ENCODE results near the gene VANGL1. TPM values are rescaled to one million over a fixed set of nuclear protein-coding genes. Genes with fewer than 3 reads are reported as not detected.
A peak's percentile ranks its signal among the peaks of the same experiment; 100 is the strongest.

The VANGL1 gene
- total RNA-seq, 4 donors from 2014 or later: 17.7 to 33.6 (median 26.2) TPM

- TF ChIP-seq POLR2A (IDR thresholded peaks at IDR 0.05) (no peak), EP300 (IDR thresholded peaks at IDR 0.05) (no peak), CTCF (IDR thresholded peaks at IDR 0.05) (no peak), POLR2AphosphoS5 (IDR thresholded peaks at IDR 0.05) (no peak)
- peaks cover 12% of the 10 kb centered on the region for H3K4me1 ChIP-seq
- H3K27ac ChIP-seq: no peak overlapping the region
- 82% methylated on average over 12 of the region's 12 CpGs for WGBS
- no peaks in the 10 kb centered on the region for H3K27me3 ChIP-seq
- DNase-seq (ENCODE audit: low spot score in 2 of 2): no peak
- H3K4me3 ChIP-seq: no peak overlapping the region
- H3K9me3 ChIP-seq: no peaks in the 10 kb centered on the region
- no peaks in the 10 kb centered on the region for H3K36me3 ChIP-seq
Observed at GRCh38 chr1:115705085-115705951, 63.5 kb downstream of the VANGL1 start.

GRCh38 chr1:115705963-115706362, 64.2 kb downstream of the VANGL1 start:
- H3K27ac ChIP-seq: no peak overlapping the region
- no peaks in the 10 kb centered on the region for H3K9me3 ChIP-seq
- DNase-seq (ENCODE audit: low spot score in 2 of 2): no peak
- no peak for TF ChIP-seq CTCF (IDR thresholded peaks at IDR 0.05)
- no peak for TF ChIP-seq POLR2A (IDR thresholded peaks at IDR 0.05)
- no peak for TF ChIP-seq EP300 (IDR thresholded peaks at IDR 0.05)
- no peak for TF ChIP-seq POLR2AphosphoS5 (IDR thresholded peaks at IDR 0.05)
- no peaks in the 10 kb centered on the region for H3K27me3 ChIP-seq
- H3K4me1 ChIP-seq: peaks cover 14% of the 10 kb centered on the region
- 65% methylated on average over 9 of the region's 9 CpGs for WGBS
- H3K4me3 ChIP-seq: no peak overlapping the region
- H3K36me3 ChIP-seq: no peaks in the 10 kb centered on the region

GRCh38 chr1:115706587-115707425, 65.0 kb downstream of the VANGL1 start:
- no peak for DNase-seq (ENCODE audit: low spot score in 2 of 2)
- H3K27ac ChIP-seq: no peak overlapping the region
- H3K4me3 ChIP-seq: no peak overlapping the region
- H3K27me3 ChIP-seq: no peaks in the 10 kb centered on the region
- TF ChIP-seq EP300 (IDR thresholded peaks at IDR 0.05) (no peak), POLR2A (IDR thresholded peaks at IDR 0.05) (no peak), CTCF (IDR thresholded peaks at IDR 0.05) (peak; percentile 18 to 53), POLR2AphosphoS5 (IDR thresholded peaks at IDR 0.05) (no peak)
- H3K36me3 ChIP-seq: no peaks in the 10 kb centered on the region
- 53% methylated on average over 8 of the region's 8 CpGs for WGBS
- H3K4me1 ChIP-seq: peaks cover 22% of the 10 kb centered on the region
- no peaks in the 10 kb centered on the region for H3K9me3 ChIP-seq

- Histone ChIP-seq H3K27me3 (no peaks in the 10 kb centered on the region), H3K36me3 (no peaks in the 10 kb centered on the region), H3K9me3 (no peaks in the 10 kb centered on the region), H3K4me1 (peaks cover 42% of the 10 kb centered on the region), H3K4me3 (no peak overlapping the region), H3K27ac (no peak overlapping the region)
- DNase-seq (ENCODE audit: low spot score in 2 of 2): no peak
- 53% methylated on average over 4 of the region's 9 CpGs for WGBS
- TF ChIP-seq POLR2AphosphoS5 (IDR thresholded peaks at IDR 0.05) (no peak), POLR2A (IDR thresholded peaks at IDR 0.05) (no peak), EP300 (IDR thresholded peaks at IDR 0.05) (no peak)
Observed at GRCh38 chr1:115710859-115711624, 69.3 kb downstream of the VANGL1 start.

GRCh38 chr1:115712911-115713609, 71.3 kb downstream of the VANGL1 start:
- DNase-seq (ENCODE audit: low spot score in 2 of 2): no peak
- Histone ChIP-seq H3K4me3 (no peak overlapping the region), H3K27me3 (no peaks in the 10 kb centered on the region), H3K27ac (peak overlapping the region; percentile 25), H3K9me3 (no peaks in the 10 kb centered on the region), H3K4me1 (peaks cover 35% of the 10 kb centered on the region), H3K36me3 (no peaks in the 10 kb centered on the region)
- 57% methylated on average over 10 of the region's 10 CpGs for WGBS
- TF ChIP-seq POLR2A (IDR thresholded peaks at IDR 0.05) (no peak), EP300 (IDR thresholded peaks at IDR 0.05) (no peak), POLR2AphosphoS5 (IDR thresholded peaks at IDR 0.05) (no peak), CTCF (IDR thresholded peaks at IDR 0.05) (no peak)

Measured in suprapubic skin (tissue), 4 donors.